K562 (cell line): ENCODE results near the gene KISS1. TPM values are rescaled to one million over a fixed set of nuclear protein-coding genes. Genes with fewer than 3 reads are reported as not detected.

Experiments
- ATF6 ChIP-seq: sonication (generic); formaldehyde crosslinking; IDR thresholded peaks from 2 replicates; pipeline ENCODE4 v1.4.0; 2020; ENCODE audit warnings: mild to moderate bottlenecking, missing genetic modification reagents
- BACH1 ChIP-seq: fragments of 200-800 bp; sonication (Bioruptor generic); IDR thresholded peaks from 2 replicates; pipeline ENCODE4 v1.6.1; 2016; ENCODE audit warnings: missing genetic modification characterization, missing compliant biosample characterization
- CBFA2T2 ChIP-seq: fragments of 450-650 bp; conservative IDR thresholded peaks from 2 replicates; pipeline ENCODE4 v1.6.1; 2017; ENCODE audit warnings: mild to moderate bottlenecking
- ERF ChIP-seq: fragments of 450-650 bp; formaldehyde crosslinking; IDR thresholded peaks from 2 replicates; pipeline ENCODE4 v1.4.0; 2020; ENCODE audit warnings: mild to moderate bottlenecking, mixed read lengths
- HDAC3 ChIP-seq: fragments of 450-650 bp; IDR thresholded peaks from 2 replicates; pipeline ENCODE4 v1.6.1; 2018; ENCODE audit warnings: borderline replicate concordance, mild to moderate bottlenecking, moderate library complexity; ENCODE audit not compliant: partially characterized antibody
- ID3 ChIP-seq, 2 experiments: fragments of 250-450 bp in 1 of 2; fragments of 450-650 bp in 1 of 2; sonication (Bioruptor Pico) in 1 of 2; IDR thresholded peaks; 2 replicates each; pipeline versions ENCODE4 v1.6.1 to v1.8.0; 2016 to 2021; ENCODE audit warnings: mild to moderate bottlenecking in 2 of 2, moderate library complexity in 2 of 2, missing compliant biosample characterization in 1 of 2, missing genetic modification characterization in 1 of 2
- MAFG ChIP-seq: fragments of 450-650 bp; conservative IDR thresholded peaks from 2 replicates; pipeline ENCODE4 v1.6.1; 2016; ENCODE audit warnings: missing genetic modification characterization, missing compliant biosample characterization
- MYNN ChIP-seq, 2 experiments: sonication (generic); formaldehyde crosslinking in 1 of 2; IDR thresholded peaks; 2 replicates each; pipeline versions ENCODE4 v1.5.0 to v1.6.1; 2016 to 2020; ENCODE audit warnings: antibody characterized with exemption in 1 of 2, missing genetic modification reagents in 1 of 2
- NR2C2 ChIP-seq, 2 experiments: fragments of 200-800 bp in 1 of 2; sonication (Bioruptor generic) in 1 of 2; sonication (generic) in 1 of 2; formaldehyde crosslinking in 1 of 2; IDR thresholded peaks; 2 replicates each; pipeline versions ENCODE4 v1.6.1 to v1.8.0; 2016 to 2022; ENCODE audit warnings: mild to moderate bottlenecking in 1 of 2, missing compliant biosample characterization in 1 of 2, missing genetic modification characterization in 1 of 2, missing genetic modification reagents in 1 of 2
- REST ChIP-seq, 2 experiments: fragments of 450-650 bp; formaldehyde crosslinking in 1 of 2; IDR thresholded peaks; 2 replicates each; pipeline versions ENCODE4 v1.4.0 to v1.6.1; 2014 to 2020; ENCODE audit warnings: mild to moderate bottlenecking in 2 of 2, borderline replicate concordance in 1 of 2, low read depth in 1 of 2
- TEAD4 ChIP-seq, 2 experiments: sonication (generic) in 1 of 2; formaldehyde crosslinking in 1 of 2; IDR thresholded peaks; 2 replicates each; pipeline versions ENCODE4 v1.6.1 to v1.8.0; 2012 to 2022; ENCODE audit warnings: borderline replicate concordance in 1 of 2, inconsistent platforms in 1 of 2, low read length in 1 of 2, mild to moderate bottlenecking in 1 of 2, missing genetic modification reagents in 1 of 2
- ZHX1 ChIP-seq: fragments of 150-350 bp; conservative IDR thresholded peaks from 2 replicates; pipeline ENCODE4 v1.6.1; 2014; ENCODE audit warnings: low read length
- ZNF764 ChIP-seq: fragments of 250-450 bp; sonication (Bioruptor Pico); IDR thresholded peaks from 2 replicates; pipeline ENCODE4 v1.4.0; 2020; ENCODE audit warnings: low read depth, mild to moderate bottlenecking, moderate library complexity
- polyA plus RNA-seq, 8 experiments: library from polyadenylated mRNA; depleted of rRNA in 4 of 8; stranded (reverse) in 5 of 8; unstranded in 3 of 8; fragments of >200 nt; fragmentation: Nextera tagmentation in 2 of 8; fragmentation: Illumina TruSeq in 1 of 8; extraction: Ambion mirVana in 2 of 8; extraction: Trizol in 1 of 8; gene quantifications; 2 replicates each; pipeline versions ENCODE4 v1.2.1 to v1.2.3, GENCODE V29; 2011 to 2014; ENCODE audit warnings: inconsistent platforms in 1 of 8, missing spikeins in 1 of 8
- total RNA-seq, 7 experiments: library from RNA; depleted of rRNA in 6 of 7; stranded (reverse); fragments of >200 nt in 6 of 7; fragmentation: Illumina TruSeq in 2 of 7; extraction: Trizol in 2 of 7; gene quantifications; 2 replicates each; pipeline versions ENCODE4 v1.2.1 to v1.2.3, GENCODE V29; 2011 to 2021; ENCODE audit warnings: low replicate concordance in 1 of 7

KISS1 gene
- total and polyA plus RNA-seq, 9 of the 15 experiments (the other 6 are each of a cell fraction or from before 2014, with no cell fraction given): 0.31 TPM; not detected in 8

- TF ChIP-seq TEAD4 (IDR thresholded peaks at IDR 0.05; ENCODE audit: low read length) (peak; percentile 92), TEAD4 (CRISPR knock-in tag; IDR thresholded peaks at IDR 0.05; ENCODE audit: borderline replicate concordance) (no peak), ERF (no peak), REST (IDR thresholded peaks at IDR 0.05; ENCODE audit: borderline replicate concordance) (no peak), REST (CRISPR knock-in tag; IDR thresholded peaks at IDR 0.05; ENCODE audit: low read depth) (no peak), ID3 (CRISPR knock-in tag; IDR thresholded peaks at IDR 0.05) (no peak), ID3 (tag; IDR thresholded peaks at IDR 0.05) (no peak), CBFA2T2 (peak; percentile 88), BACH1 (tag) (no peak), ATF6 (CRISPR knock-in tag) (no peak), ZHX1 (no peak), MAFG (no peak), NR2C2 (CRISPR knock-in tag; IDR thresholded peaks at IDR 0.05) (peak; percentile 58), NR2C2 (tag; IDR thresholded peaks at IDR 0.05) (peak; percentile 84), ZNF764 (CRISPR knock-in tag) (no peak), HDAC3 (peak; percentile 47), MYNN (IDR thresholded peaks at IDR 0.05) (no peak), MYNN (CRISPR knock-in tag; IDR thresholded peaks at IDR 0.05) (no peak)
Observed at GRCh38 chr1:204177133-204177532, 19.2 kb downstream of the KISS1 start (continued).
